ENCODE measurements around the gene CHRFAM7A.
"Not testable (repeated sequence)": the region's sequence is repeated elsewhere in the genome, so short reads cannot be mapped to it uniquely, and the experiment has no call there.

The CHRFAM7A gene

DNA sequence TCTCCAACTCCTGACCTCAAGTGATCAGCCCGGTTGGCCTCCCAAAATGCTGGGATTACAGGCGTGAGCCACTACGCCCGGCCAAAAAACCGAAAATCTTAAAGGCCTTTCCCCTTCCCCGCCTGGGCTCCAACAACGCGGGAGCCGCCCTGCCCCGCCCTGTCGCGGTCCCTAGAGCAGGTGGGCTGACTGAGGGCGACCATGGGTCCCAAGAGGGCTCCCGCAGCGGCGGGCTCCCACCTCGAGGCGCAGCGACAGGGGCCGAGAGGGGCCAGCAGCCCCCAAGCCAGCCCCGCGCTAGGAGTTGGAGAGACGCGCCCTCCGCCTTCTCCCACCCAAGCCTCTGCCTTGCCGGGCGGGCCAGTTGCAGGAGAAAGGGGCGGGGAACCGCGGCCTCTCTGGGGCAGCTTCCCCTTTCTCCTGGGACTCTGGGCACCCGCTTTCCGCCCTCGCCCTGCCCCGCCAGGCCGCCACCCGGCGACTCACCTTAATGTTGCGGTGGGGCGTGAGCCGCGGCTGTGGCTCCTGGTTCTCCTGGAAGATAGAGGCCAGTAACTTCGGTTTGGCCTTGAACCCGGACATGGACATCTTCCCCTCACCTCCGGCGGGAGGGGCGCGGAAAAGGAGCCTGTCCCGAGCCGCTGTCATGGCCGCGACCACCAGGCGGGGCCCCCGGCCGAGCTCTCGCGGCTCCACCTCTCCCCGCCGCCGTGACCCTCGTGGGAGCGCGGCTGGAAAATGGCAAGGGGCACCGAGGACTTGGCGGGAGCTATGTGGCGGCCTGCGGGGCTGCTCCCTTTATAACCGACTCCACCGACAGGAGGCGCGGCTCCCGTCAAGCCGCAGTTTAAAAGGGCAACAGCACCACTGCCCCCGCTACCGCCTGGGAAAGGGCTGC, at the start of gene CHRFAM7A:
CHRFAM7A (minus strand) TSS at position 775 of the 898 bp plus-strand sequence. CDS start 10,189 bp downstream, outside the sequence.
- not testable (repeated sequence) for DNase-seq (ENCODE audit: low read depth)

- DNase-seq (ENCODE audit: low read depth) = not testable (repeated sequence)
These were observed 45.0 kb upstream of the CHRFAM7A start for GRCh38 chr15:30438348-30438747.

- DNase-seq (ENCODE audit: low read depth) = not testable (repeated sequence)
These were observed 42.5 kb upstream of the CHRFAM7A start for GRCh38 chr15:30435878-30436277.

DNA sequence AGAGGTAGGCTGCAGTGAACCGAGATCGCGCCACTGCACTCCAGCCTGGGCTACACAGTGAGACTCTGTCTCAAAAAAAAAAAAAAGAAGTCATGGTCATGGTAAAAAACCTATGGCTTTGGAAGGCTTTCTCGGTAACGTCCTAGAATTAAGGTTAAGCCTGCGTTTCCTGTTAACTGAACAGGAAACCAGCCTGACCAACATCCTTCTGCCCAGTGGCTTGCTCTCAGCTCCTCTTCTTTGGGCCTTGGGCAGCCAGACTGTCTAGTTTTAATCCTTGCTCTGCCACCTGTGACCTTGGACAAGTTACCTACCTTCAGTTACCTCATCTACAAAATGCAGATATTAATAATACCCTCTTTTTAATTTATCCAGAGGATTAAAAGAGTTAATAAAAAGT, 27.4 kb upstream of the CHRFAM7A start:
- DNase-seq (ENCODE audit: low read depth) = not testable (repeated sequence)

DNA sequence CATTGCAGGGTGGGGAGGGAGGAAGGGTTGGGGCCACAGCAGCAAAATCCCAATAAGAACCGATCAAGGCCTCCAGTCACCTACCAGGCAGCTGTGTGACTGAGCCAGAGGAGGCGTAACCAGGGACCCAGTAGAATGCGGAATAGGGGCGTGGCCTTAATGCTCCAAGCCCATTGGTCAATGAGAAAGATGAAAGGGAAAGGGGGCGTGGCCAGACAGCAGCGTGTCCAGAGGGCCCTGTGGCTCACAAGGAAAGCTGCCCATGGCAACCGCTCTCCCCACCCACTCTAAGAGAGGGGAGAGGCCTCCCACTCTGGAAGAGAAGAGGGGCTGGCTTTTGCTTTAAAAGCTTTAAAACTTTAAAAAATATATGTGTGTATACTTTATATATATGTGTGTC, 20.8 kb upstream of the CHRFAM7A start, which contains the start of gene GOLGA8R:
GOLGA8R (minus strand) TSS at position 101 of the 400 bp plus-strand sequence; CDS start at position 3, 98 bp downstream.
- DNase-seq (ENCODE audit: low read depth) = not testable (repeated sequence)

DNA sequence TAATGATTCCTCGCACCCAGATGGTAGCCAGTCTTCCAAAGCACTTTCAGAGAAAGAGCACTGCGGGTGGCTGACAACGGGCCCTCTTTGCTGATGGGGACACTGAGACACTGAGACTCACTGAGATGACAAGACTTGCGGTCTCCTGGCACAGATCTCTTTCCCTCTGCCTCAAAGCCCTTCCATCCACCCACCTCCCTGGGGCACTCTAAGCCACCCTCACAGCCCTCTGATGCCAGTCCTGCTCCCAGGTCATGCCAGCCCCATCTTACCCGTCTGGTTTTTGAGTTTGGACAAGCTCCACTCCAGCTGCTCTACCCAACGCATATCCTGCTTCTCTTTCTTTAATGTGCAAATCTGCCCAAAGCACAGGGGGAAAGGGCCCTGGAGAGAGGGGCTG, 14.3 kb upstream of the CHRFAM7A start:
- not testable (repeated sequence) for DNase-seq (ENCODE audit: low read depth)

DNA sequence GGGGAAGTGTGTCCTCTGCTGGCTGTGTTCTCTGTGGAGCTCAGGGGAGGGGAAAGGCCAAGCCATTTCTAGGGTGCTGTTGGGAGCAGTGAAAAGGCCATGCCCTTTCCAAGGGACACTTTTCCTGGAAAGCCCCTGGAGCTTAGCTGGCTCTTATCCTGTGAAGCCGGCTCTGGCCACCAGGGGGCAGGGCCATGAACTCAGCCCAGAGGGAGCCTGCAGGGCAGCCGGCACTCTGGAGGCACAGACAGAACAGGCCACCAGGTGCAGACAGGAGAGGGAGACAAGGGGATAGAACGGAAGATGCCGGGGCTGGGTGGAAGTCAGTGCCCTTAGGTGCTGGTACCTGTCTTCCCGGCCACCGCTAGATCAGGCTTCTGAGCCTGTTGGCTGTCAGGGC, 5.6 kb upstream of the CHRFAM7A start:
- DNase-seq (ENCODE audit: low read depth) = peak; percentile 46

DNA sequence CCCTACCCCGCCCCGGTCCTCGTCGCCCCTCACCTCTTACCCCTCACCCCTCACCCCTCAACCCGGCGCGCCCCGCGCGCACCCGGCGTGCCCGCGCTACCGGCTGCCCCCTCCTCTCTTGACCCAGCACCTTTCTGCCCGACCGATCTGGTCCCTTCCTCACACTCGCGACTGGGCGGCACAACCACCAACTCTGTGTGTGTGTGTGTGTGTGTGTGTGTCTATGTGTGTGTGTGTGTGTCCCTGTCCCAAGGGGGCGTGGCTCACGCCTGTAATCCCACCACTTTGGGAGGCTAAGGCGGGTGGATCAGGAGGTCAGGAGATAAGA, 288 bp upstream of the CHRFAM7A start:
- not testable (repeated sequence) for DNase-seq (ENCODE audit: low read depth)

- DNase-seq (ENCODE audit: low read depth) = not testable (repeated sequence)
These were observed 6.9 kb downstream of the CHRFAM7A start for GRCh38 chr15:30386318-30386887.

- not testable (repeated sequence) for DNase-seq (ENCODE audit: low read depth)
These were observed 16.3 kb downstream of the CHRFAM7A start for GRCh38 chr15:30377082-30377413.

DNA sequence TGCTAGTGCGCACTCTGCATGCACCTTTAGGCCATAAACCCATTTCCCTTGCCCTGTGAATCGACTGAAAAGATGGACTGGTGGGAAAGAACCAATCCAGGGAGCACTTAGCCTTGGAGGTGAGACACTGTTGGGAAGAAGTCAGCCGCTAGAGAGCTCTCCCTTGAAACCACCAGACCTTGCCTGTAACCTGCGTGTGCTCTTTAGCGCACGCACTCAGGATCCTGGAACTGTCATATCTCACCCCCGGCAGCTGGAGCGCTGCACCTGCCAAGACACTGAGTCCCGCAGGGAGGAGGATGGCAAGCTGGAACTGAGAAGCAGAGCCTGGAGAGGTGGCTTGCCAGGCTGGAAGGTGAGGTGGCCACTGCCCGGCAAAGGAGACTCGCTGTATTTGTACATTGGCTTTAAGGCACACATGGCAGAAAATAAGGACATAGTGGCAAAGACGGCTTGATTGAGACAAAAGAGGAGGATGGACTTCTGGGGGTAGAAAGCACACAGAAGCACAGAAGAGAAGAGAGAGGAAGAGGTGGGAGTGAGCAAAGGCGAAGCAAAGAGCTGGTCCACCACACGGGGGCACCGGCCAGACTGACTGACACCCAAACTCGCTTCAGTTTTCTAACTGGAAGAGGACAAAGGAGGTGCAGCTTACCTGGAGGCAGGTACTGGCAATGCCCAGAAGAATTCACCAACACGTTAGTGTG, 16.8 kb downstream of the CHRFAM7A start:
- DNase-seq (ENCODE audit: low read depth) = not testable (repeated sequence)

DNA sequence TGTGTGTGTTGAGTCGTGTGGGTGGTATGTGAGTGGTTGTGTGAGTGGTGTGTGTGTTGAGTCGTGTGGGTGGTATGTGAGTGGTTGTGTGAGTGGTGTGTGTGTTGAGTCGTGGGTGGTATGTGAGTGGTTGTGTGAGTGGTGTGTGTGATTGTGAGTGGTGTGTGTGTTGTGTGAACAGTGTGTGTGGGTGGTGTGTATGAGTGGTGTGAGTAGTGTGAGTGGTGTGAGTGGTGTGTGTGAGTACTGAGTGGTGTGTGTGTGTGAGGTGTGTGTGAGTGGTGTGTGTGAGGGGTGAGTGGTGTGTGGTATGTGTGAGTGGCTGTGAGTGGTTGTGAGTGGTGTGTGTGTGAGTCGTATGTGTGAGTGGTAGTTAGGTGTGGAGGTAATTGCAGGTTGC, 17.5 kb downstream of the CHRFAM7A start:
- not testable (repeated sequence) for DNase-seq (ENCODE audit: low read depth)

GRCh38 chr15:30374862-30375261, 18.5 kb downstream of the CHRFAM7A start:
- not testable (repeated sequence) for DNase-seq (ENCODE audit: low read depth)

GRCh38 chr15:30368271-30368670, 25.1 kb downstream of the CHRFAM7A start:
- not testable (repeated sequence) for DNase-seq (ENCODE audit: low read depth)

- DNase-seq (ENCODE audit: low read depth) = not testable (repeated sequence)
These were observed 26.1 kb downstream of the CHRFAM7A start for GRCh38 chr15:30367246-30367645.

- DNase-seq (ENCODE audit: low read depth) = not testable (repeated sequence)
These were observed 31.9 kb downstream of the CHRFAM7A start for GRCh38 chr15:30361404-30361803.

DNA sequence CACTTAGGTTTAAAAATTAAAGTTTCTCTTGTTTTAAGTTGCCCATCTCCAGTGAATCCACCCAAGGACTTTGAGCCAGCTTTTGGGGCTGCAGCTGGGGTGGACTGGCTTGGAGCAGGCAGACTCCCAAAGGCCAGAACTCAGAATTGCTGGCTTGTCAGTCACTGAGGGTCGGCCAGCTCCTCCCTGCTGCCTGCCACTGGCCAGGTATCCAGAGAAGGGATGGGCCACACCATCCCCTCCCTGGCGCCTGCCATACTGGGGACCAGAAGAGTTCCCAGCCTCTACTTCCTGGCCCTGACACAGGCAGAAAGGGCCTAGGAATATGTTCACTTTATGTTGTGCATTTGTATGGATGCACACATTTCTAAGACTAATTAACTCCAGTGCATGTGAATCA, 32.4 kb downstream of the CHRFAM7A start:
- not testable (repeated sequence) for DNase-seq (ENCODE audit: low read depth)

GRCh38 chr15:30355043-30355442, 38.3 kb downstream of the CHRFAM7A start:
- not testable (repeated sequence) for DNase-seq (ENCODE audit: low read depth)

DNA sequence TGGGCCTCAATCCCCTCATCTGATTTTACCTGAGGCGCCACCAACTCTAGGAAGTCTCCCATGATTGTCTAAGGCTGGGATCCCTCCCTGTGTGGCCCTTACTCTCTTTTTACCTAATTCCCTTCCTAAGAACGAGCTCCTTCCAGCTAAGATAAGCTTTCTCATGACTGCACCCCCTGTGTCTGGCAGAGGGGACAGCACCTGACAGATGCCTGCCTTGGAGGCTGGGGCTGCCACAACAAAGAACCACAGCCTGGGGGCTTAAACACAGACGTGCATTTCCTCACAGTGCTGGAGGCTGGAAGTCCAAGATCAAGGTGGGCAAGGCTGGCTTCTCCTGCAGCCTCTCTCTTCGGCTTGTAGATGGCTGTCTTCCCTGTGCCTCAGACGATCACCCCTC, 43.5 kb downstream of the CHRFAM7A start:
- not testable (repeated sequence) for DNase-seq (ENCODE audit: low read depth)

DNA sequence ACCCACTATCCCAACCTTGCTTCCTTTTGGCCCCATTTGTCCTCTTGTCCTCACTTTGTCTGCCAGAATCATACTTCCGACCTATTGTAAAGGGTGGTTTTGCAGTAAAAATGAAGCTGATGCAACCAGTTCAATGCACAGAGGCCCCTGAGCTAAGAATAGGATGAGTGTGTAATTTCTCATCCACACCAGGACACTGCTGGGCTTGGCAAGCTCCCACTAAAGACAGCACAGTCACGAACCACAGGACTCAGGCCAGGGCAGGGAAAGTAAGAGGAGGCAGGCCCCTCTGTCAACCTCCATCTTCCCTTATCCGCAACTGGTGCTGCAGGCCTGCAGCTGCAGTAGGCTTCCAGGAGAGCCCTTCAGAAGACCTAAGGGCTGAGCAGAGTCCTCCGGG, 56.8 kb downstream of the CHRFAM7A start:
- not testable (repeated sequence) for DNase-seq (ENCODE audit: low read depth)

DNA sequence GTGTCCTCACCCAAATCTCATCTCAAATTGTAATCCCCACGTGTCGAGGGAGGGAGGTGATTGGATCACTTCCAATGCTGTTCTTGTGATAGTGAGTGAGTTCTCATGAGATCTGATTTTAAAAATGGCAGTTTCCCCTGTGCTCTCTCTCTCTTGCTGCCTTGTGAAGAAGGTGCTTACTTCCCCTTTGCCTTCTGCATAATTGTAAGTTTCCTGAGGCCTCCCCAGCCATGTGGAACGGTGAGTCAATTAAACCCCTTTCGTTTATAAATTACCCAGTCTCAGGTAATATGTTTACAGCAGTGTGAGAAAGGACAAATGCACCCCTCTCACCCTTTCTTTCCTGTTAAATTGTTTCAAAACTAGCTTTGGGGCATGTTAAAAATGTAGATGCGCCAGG, 59.2 kb downstream of the CHRFAM7A start:
- DNase-seq (ENCODE audit: low read depth) = not testable (repeated sequence)

DNA sequence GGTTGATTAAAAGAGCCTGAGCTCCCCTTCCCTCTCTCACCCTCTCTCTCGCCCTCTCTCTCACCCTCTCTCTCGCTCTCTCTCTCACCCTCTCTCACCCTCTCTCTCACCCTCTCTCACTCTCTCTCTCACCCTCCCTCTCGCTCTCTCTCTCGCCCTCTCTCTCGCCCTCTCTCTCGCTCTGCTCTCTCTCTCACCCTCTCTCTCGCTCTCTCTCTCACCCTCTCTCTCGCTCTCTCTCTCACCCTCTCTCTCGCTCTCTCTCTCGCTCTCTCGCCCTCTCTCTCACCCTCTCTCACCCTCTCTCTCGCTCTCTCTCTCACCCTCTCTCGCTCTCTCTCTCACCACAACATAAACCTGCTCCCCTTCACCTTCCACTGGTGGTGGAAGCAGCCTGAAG, 67.2 kb downstream of the CHRFAM7A start:
- DNase-seq (ENCODE audit: low read depth) = not testable (repeated sequence)

- DNase-seq (ENCODE audit: low read depth) = not testable (repeated sequence)
These were observed 72.3 kb downstream of the CHRFAM7A start for GRCh38 chr15:30321063-30321462.
